B cell (primary cell): ENCODE measurements around the gene DISP2. TPM values are rescaled to one million over a fixed set of nuclear protein-coding genes. Genes with fewer than 3 reads are reported as not detected.

Source experiments
- ATAC-seq: fragments of 200-7000 bp; cut with Tn5 transposase; one replicate; pipeline ENCODE4 v1.10.0; 2021; ENCODE audit warnings: low read depth, mild to moderate bottlenecking, moderate number of reproducible peaks, moderate library complexity
- CTCF ChIA-PET: fragments of 350-600 bp; sonication (Branson Sonifier 250); formaldehyde crosslinking; loops from one replicate; lab custom pipeline; 2021; ENCODE audit warnings: antibody characterized with exemption, inconsistent platforms; lab: Charles Lee
- POLR2A ChIA-PET: fragments of 350-600 bp; sonication (Branson Sonifier 250); formaldehyde crosslinking; loops from one replicate; lab custom pipeline; 2021; ENCODE audit warnings: antibody characterized with exemption; lab: Charles Lee
- DNase-seq: peaks from one replicate; pipeline ENCODE4 v3.0.0; 2013
- H2AFZ ChIP-seq: 2 replicates; pipeline ENCODE4 v1.6.1; 2012; ENCODE audit warnings: mild to moderate bottlenecking, low read depth, low read length; ENCODE audit not compliant: insufficient read depth, poor library complexity, severe bottlenecking
- H3K27ac ChIP-seq, 2 donors: 1 replicate in 1 of 2; 2 replicates in 1 of 2; pipeline ENCODE4 v1.5.1; 2012 to 2013; ENCODE audit warnings: low read length in 2 of 2, mild to moderate bottlenecking in 2 of 2, moderate library complexity in 1 of 2
- H3K27me3 ChIP-seq, 4 experiments: fragments of 200-600 bp in 1 of 4; sonication (generic) in 1 of 4; replicated peaks in 1 of 4; 1 replicate in 2 of 4; 2 replicates in 2 of 4; pipeline versions ENCODE4 v1.6.1 to v1.7.0; 2013 to 2016; ENCODE audit warnings: low read length in 3 of 4, mild to moderate bottlenecking in 2 of 4, mixed read lengths in 1 of 4, moderate library complexity in 1 of 4; ENCODE audit not compliant: insufficient read depth in 4 of 4, control insufficient read depth in 3 of 4; ENCODE audit errors: control extremely low read depth in 1 of 4
- H3K36me3 ChIP-seq, 2 experiments: replicated peaks in 1 of 2; 1 replicate in 1 of 2; 2 replicates in 1 of 2; pipeline versions ENCODE4 v1.6.1 to v1.7.1; 2013; ENCODE audit warnings: low read length in 1 of 2; ENCODE audit not compliant: insufficient read depth in 2 of 2, control insufficient read depth in 1 of 2; ENCODE audit errors: control extremely low read depth in 1 of 2, extremely low read depth in 1 of 2
- H3K4me1 ChIP-seq, 2 donors: fragments of 200-600 bp in 1 of 2; sonication (generic) in 1 of 2; 1 replicate in 1 of 2; 2 replicates in 1 of 2; pipeline versions ENCODE4 v1.5.1 to v1.6.1; 2013 to 2017; ENCODE audit warnings: low read length in 2 of 2; ENCODE audit not compliant: control insufficient read depth in 2 of 2, insufficient read depth in 2 of 2
- H3K4me2 ChIP-seq: replicated peaks from 2 replicates; pipeline ENCODE3; 2012; ENCODE audit warnings: mild to moderate bottlenecking, low read depth, low read length; ENCODE audit not compliant: poor library complexity, severe bottlenecking
- H3K4me3 ChIP-seq, 5 experiments: fragments of 200-600 bp in 1 of 5; sonication (generic) in 1 of 5; 1 replicate in 3 of 5; 2 replicates in 2 of 5; pipeline versions ENCODE4 v1.5.1 to v1.7.0; 2011 to 2016; ENCODE audit warnings: low read length in 4 of 5, mild to moderate bottlenecking in 4 of 5, low read depth in 2 of 5, control low read depth in 1 of 5, moderate library complexity in 1 of 5; ENCODE audit not compliant: insufficient read depth in 1 of 5; ENCODE audit errors: control extremely low read depth in 1 of 5, extremely low read depth in 1 of 5
- H3K79me2 ChIP-seq: fragments of 200-600 bp; sonication (generic); one replicate; pipeline ENCODE4 v1.6.0; 2016; ENCODE audit warnings: low read length; ENCODE audit not compliant: control insufficient read depth, insufficient read depth
- H3K9ac ChIP-seq: fragments of 200-600 bp; sonication (generic); 2 replicates; pipeline ENCODE4 v1.6.1; 2017; ENCODE audit warnings: mild to moderate bottlenecking, low read length, moderate library complexity
- H3K9me3 ChIP-seq, 3 donors: one replicate each; pipeline versions ENCODE4 v1.6.1 to v1.7.1; 2013; ENCODE audit warnings: low read length in 2 of 3; ENCODE audit not compliant: control insufficient read depth in 2 of 3, insufficient read depth in 1 of 3; ENCODE audit errors: control extremely low read depth in 1 of 3
- H4K20me1 ChIP-seq: 2 replicates; pipeline ENCODE4 v1.6.0; 2012; ENCODE audit warnings: mild to moderate bottlenecking, low read length; ENCODE audit not compliant: insufficient read depth, control insufficient read depth, poor library complexity, severe bottlenecking
- H3K27ac Mint-ChIP-seq: one replicate; pipeline ENCODE4 v1.8.0; 2021; ENCODE audit warnings: mixed read lengths
- H3K27me3 Mint-ChIP-seq: one replicate; pipeline ENCODE4 v1.8.0; 2021; ENCODE audit warnings: mixed read lengths
- H3K4me1 Mint-ChIP-seq: one replicate; pipeline ENCODE4 v1.8.0; 2021; ENCODE audit warnings: mixed read lengths
- H3K4me3 Mint-ChIP-seq: one replicate; pipeline ENCODE4 v1.8.0; 2021; ENCODE audit warnings: mixed read lengths
- H3K9me3 Mint-ChIP-seq: one replicate; pipeline ENCODE4 v1.8.0; 2022; ENCODE audit warnings: mixed read lengths; ENCODE audit not compliant: insufficient read depth
- CTCF ChIP-seq: fragments of 200-600 bp; IDR thresholded peaks from one replicate; pipeline ENCODE4 v1.8.0; 2022; ENCODE audit warnings: antibody characterized with exemption, mild to moderate bottlenecking
- EZH2 ChIP-seq: IDR thresholded peaks from 2 replicates; pipeline ENCODE4 v1.6.1; 2012; ENCODE audit warnings: borderline replicate concordance, low read depth, mild to moderate bottlenecking, moderate library complexity, low read length; ENCODE audit not compliant: insufficient read depth, poor library complexity, severe bottlenecking
- WGBS: methylation state at CpG from one replicate; pipeline ENCODE4 v1.1.5; 2013; ENCODE audit warnings: missing lambda C conversion rate; ENCODE audit not compliant: insufficient coverage; 5-methylcytosine and 5-hydroxymethylcytosine counted together
- intact Hi-C: fragments of 100-400 bp; cut with micrococcal nuclease; formaldehyde crosslinking; loops from one replicate; pipeline ENCODE4 v1.10.0; 2022
- polyA plus RNA-seq: library from polyadenylated mRNA; depleted of rRNA; stranded (reverse); fragments of >200 nt; gene quantifications from 2 replicates; pipeline ENCODE4 v1.2.3, GENCODE V29; 2012
- total RNA-seq, 2 donors: library from RNA; stranded (reverse); fragments of 120-200 nt in 1 of 2; gene quantifications; 1 replicate in 1 of 2; 2 replicates in 1 of 2; pipeline versions ENCODE4 v1.2.3 to v1.2.4, GENCODE V29; 2013 to 2022

The DISP2 gene
- total and polyA plus RNA-seq, 2 donors (not counting 1 experiment from before 2014, with no cell fraction given): 0.13 to 0.71 TPM

DNA sequence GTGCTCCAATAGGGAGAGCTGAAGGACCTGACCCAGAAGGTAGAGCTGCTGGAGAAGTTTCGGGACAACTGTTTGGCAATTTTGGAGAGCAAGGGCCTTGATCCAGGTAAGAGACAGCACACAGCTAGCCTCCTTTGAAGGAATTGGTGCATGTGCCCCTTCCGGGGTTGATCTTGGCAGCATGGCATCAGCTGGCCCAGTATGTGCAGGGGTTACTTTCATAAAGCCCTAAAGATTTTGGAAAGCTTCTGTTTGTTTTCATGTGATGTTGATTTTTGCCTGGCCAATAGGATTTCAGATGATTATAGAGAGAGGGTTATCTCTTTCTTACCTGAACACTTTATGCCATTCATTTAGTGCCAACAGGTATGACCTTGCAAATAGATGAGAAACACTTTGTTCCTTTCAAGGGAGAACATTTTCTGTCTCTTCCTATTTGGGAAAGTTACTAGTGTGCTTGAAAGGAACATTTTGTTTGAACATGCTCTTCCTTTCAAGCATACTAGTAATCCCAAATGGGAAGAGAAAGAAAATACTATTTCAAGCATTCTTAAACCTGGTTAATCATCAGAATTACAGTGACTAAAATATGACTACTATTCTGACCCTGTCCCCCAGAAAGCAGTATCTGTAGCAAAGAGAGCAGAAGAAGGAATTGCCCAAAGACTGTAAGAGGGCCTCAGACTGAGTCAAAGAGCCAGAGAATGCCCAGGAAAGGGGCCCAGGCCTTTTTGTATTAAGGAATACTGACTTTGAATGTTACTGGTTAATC, 32.0 kb downstream of the DISP2 start:
- Mint-ChIP-seq H3K4me1 (no peaks in the 10 kb centered on the region), H3K27ac (no peak overlapping the region), H3K4me3 (no peak overlapping the region), H3K27me3 (no peaks in the 10 kb centered on the region), H3K9me3 (no peaks in the 10 kb centered on the region)
- H3K4me1 ChIP-seq: no peaks in the 10 kb centered on the region
- ChIA-PET CTCF (interaction anchor here (1.0 to 1.2 kb wide), 2 partner anchors 32 to 111 kb away, joined by 3 read pairs; no protein-coding TSS in a partner anchor), POLR2A (interaction anchor here (0.6 kb wide), 1 partner anchor 818 kb away, joined by 3 read pairs; no protein-coding TSS in a partner anchor)
- no peaks in the 10 kb centered on the region for H4K20me1 ChIP-seq
- DNase-seq: no peak
- no peak overlapping the region for H3K4me2 ChIP-seq
- H3K79me2 ChIP-seq: no peaks in the 10 kb centered on the region
- H3K36me3 ChIP-seq: peaks cover 15 to 51% of the 10 kb centered on the region in 2 experiments
- no peak for ATAC-seq
- H3K9me3 ChIP-seq: no peaks in the 10 kb centered on the region
- H3K27me3 ChIP-seq: no peaks in the 10 kb centered on the region
- H3K9ac ChIP-seq: no peak overlapping the region
- intact Hi-C loops: no loop called here
- H3K4me3 ChIP-seq: no peak overlapping the region
- TF ChIP-seq EZH2 (no peak), CTCF (no peak)
- no peak overlapping the region for H3K27ac ChIP-seq
- no peak overlapping the region for H2AFZ ChIP-seq
- WGBS: 100% methylated on average over 2 of the region's 2 CpGs
